Fibroblast of pulmonary artery (primary cell): ENCODE data around the gene ZNF490.
A peak's percentile ranks its signal among the peaks of the same experiment; 100 is the strongest.

Experiments
- DNase-seq: peaks from one replicate; pipeline ENCODE4 v3.0.0-alpha.2; 2010; ENCODE audit warnings: low read depth
- H3K4me3 ChIP-seq: replicated peaks from 2 replicates; pipeline ENCODE4 v1.5.1; 2011; ENCODE audit warnings: low read depth, mild to moderate bottlenecking, control low read depth, low read length, moderate library complexity
- TF ChIP-seq, protein P1 (sequence below): IDR thresholded peaks from 2 replicates; pipeline ENCODE4 v1.5.1; 2011; ENCODE audit warnings: mild to moderate bottlenecking, control low read depth, low read length, inconsistent platforms; ENCODE audit errors: missing control alignments

Gene ZNF490

DNA sequence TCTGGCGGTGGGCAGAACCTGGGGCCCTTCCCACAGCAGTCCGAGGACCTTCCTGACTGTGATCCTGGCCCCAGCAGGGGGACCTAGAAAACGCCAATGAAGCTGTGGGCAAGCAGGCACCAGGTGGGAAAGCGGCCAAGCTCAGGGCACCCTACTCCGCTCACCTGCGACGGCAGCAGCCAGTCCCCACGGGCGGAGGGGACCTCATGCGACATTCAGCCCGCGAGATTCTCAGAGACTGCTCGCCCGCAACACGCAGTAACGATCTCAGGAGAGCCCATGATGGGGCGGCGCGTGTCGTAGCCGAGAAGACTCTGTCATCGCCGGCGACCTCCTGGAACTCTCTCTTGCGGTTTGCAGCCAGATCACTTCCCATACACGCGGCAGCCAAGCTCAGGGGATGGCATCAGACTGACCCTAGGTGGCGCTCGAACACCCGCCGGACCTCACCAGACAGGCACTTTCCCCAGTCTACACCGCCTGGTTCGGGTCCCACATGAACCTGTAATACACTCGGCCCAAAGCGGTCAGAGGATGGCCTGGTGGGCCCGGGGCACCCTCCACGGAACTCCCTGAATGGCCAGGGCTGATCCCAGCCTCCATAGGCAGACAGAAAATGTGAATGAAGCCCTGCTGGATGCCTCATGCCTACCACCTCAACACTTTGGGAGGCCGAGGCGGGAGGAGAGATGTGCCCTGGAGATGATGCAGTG, 29.4 kb upstream of the ZNF490 start:
- DNase-seq: peak; percentile 82
- TF ChIP-seq, protein P1, sequence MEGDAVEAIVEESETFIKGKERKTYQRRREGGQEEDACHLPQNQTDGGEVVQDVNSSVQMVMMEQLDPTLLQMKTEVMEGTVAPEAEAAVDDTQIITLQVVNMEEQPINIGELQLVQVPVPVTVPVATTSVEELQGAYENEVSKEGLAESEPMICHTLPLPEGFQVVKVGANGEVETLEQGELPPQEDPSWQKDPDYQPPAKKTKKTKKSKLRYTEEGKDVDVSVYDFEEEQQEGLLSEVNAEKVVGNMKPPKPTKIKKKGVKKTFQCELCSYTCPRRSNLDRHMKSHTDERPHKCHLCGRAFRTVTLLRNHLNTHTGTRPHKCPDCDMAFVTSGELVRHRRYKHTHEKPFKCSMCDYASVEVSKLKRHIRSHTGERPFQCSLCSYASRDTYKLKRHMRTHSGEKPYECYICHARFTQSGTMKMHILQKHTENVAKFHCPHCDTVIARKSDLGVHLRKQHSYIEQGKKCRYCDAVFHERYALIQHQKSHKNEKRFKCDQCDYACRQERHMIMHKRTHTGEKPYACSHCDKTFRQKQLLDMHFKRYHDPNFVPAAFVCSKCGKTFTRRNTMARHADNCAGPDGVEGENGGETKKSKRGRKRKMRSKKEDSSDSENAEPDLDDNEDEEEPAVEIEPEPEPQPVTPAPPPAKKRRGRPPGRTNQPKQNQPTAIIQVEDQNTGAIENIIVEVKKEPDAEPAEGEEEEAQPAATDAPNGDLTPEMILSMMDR: peak; percentile 78
- H3K4me3 ChIP-seq: peak overlapping the region; percentile 11

DNA sequence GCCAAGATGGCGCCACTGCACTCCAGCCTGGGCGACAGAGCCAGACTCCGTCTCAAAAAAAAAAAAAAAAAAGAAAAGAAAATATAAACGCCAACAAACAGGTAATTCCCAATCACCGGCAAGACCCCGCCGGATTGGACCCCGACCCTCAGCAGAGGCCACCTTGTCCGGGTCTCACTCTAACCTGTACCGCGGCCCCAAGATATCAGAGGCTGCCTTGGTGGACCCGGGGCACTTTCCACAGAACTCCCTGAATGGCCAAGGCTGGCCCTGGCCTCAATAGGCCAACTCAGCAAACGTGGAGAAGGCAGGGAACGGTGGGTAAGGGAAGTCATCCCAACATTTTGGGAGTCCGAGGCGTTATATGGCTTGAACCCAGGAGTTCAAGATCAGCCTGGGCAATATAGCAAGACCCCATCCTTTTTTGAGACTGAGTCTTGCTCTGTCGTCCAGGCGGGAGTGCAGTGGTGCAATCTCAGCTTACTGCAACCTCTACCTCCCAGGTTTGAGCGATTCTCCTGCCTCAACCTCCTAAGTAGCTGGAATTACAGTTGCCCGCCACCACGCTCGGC, 28.1 kb upstream of the ZNF490 start:
- no peak overlapping the region for H3K4me3 ChIP-seq
- DNase-seq: no peak
- TF ChIP-seq, protein P1: no peak

DNA sequence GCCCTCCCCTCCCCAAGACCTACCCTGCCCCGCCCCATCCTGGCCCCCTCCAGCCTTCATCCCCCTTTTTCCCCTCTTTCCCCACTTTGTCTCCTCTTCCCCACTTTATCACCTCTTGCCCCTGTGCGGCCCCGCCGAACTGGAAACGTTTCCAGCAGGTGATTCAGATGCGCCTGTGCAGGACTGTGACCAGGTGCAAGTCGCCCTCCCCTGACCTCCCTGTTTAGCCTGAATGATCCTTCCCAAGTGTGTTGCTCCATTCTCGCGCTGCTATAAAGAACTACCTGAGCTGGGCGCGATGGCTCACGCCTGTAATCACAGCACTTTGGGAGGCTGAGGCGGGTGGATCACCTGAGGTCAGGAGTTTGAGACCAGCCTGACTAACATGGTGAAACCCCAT, 26.0 kb upstream of the ZNF490 start:
- TF ChIP-seq, protein P1: no peak
- no peak for DNase-seq
- no peak overlapping the region for H3K4me3 ChIP-seq

DNA sequence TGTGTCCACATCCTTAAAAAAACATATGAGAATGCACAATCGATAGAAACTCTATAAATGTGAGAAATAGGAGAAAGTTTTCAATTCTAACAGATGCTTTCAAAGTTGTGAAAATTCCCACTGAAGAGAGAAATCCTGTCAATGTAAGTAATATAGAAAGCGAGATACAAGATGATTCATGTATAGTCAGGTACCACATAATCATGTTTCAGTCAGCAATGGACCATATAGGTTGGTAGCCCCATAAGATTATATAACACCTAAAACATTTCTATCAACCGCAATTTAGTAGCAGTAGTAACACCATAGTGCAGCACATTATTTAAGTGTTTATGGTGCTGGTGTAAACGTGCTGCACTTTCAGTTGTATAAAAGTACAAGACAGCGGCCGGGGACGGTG, 18.6 kb upstream of the ZNF490 start:
- TF ChIP-seq, protein P1: no peak
- no peak for DNase-seq
- H3K4me3 ChIP-seq: no peak overlapping the region

DNA sequence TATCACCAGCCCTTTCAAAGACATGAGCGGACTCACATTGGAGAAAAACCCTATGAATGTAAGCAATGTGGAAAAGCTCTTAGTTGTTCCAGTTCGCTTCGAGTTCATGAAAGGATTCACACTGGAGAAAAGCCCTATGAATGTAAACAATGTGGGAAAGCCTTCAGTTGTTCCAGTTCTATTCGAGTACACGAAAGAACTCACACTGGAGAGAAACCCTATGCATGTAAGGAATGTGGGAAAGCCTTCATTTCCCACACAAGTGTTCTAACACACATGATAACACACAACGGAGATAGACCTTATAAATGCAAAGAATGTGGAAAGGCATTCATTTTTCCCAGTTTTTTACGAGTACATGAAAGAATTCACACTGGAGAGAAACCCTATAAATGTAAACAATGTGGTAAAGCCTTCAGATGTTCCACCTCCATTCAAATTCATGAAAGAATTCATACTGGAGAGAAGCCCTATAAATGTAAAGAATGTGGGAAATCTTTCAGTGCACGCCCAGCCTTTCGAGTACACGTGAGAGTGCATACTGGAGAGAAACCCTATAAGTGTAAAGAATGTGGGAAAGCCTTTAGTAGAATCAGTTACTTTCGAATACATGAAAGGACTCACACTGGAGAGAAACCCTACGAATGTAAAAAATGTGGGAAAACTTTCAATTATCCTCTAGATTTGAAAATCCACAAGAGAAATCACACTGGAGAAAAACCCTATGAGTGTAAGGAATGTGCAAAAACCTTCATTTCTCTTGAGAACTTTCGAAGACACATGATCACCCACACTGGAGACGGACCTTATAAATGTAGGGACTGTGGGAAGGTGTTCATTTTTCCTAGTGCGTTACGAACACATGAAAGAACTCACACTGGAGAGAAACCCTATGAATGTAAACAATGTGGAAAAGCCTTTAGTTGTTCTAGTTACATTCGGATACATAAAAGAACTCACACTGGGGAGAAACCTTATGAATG, 17.7 kb upstream of the ZNF490 start:
- peak; percentile 36 for DNase-seq
- TF ChIP-seq, protein P1: no peak
- no peak overlapping the region for H3K4me3 ChIP-seq

DNA sequence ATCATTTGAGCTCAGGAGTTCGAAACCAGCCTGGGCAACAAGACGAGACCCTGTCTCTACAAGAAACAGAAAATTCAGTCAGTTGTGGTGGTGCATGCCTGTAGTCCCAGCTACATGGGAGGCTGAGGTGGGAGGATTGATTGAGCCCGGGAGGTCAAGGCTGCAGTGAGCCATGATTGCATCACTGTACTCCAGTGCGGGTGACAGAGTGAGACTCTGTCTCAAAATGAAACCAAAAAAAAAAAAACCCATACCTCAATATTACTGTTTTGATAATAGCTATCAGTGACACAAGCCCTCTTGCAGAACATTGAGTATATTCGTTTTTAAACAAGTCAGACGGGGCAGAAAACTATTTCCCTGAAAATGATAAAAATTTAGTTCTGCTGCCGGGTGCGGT, 16.3 kb upstream of the ZNF490 start:
- H3K4me3 ChIP-seq: no peak overlapping the region
- DNase-seq: no peak
- TF ChIP-seq, protein P1: no peak
